ENCODE results near the gene CDC14A. TPM values are rescaled to one million over a fixed set of nuclear protein-coding genes. Genes with fewer than 3 reads are reported as not detected.

The CDC14A gene
- total RNA-seq, 1 experiment from 2014 or later: 6.6 TPM

- H3K9me3 ChIP-seq (ENCODE audit: control insufficient read depth, insufficient read depth, low read depth, low read length): no peaks in the 10 kb centered on the region
- no peaks in the 10 kb centered on the region for H3K27me3 ChIP-seq (ENCODE audit: control insufficient read depth, insufficient read depth, low read length)
- H3K4me3 ChIP-seq (ENCODE audit: low read depth in 2 of 2, low read length in 2 of 2): no peak overlapping the region
- DNase-seq (ENCODE audit: low read depth, low spot score) (no peak), ATAC-seq (no peak)
- ChIA-PET CTCF (no interaction called here), POLR2A (no interaction called here)
- no peaks in the 10 kb centered on the region for H3K36me3 ChIP-seq (ENCODE audit: control insufficient read depth, insufficient read depth, low read length)
- in situ Hi-C loops (cut with HindIII; ENCODE audit: low pct_unique_long_range_greater_than_20kb, low sequenced_read_pairs) (no loop called here), intact Hi-C loops (cut with micrococcal nuclease; ENCODE audit: unreplicated experiment) (no loop called here)
- no peaks in the 10 kb centered on the region; the same call in 1 of the 2 replicates for H3K4me1 ChIP-seq (ENCODE audit: control insufficient read depth, insufficient read depth, low read length)
- no TSS peak for BruUV-seq (replicated peaks)
- TF ChIP-seq POLR2AphosphoS5 (IDR thresholded peaks at IDR 0.05; ENCODE audit: low read depth, low read length) (no peak), REST (IDR thresholded peaks at IDR 0.05; ENCODE audit: insufficient read depth in 1 of 2, low read depth in 2 of 2, low read length in 1 of 2) (no peak), TCF7L2 (IDR thresholded peaks at IDR 0.05; ENCODE audit: low read depth, low read length) (no peak), SIN3A (IDR thresholded peaks at IDR 0.05; ENCODE audit: borderline replicate concordance, insufficient read depth, low read depth, low read length) (no peak), CTCF (IDR thresholded peaks at IDR 0.05) (no peak)
- no peak overlapping the region for H3K27ac ChIP-seq (ENCODE audit: low read length)
Measured at GRCh38 chr1:100346387-100346786, 5.9 kb upstream of the CDC14A start.

DNA sequence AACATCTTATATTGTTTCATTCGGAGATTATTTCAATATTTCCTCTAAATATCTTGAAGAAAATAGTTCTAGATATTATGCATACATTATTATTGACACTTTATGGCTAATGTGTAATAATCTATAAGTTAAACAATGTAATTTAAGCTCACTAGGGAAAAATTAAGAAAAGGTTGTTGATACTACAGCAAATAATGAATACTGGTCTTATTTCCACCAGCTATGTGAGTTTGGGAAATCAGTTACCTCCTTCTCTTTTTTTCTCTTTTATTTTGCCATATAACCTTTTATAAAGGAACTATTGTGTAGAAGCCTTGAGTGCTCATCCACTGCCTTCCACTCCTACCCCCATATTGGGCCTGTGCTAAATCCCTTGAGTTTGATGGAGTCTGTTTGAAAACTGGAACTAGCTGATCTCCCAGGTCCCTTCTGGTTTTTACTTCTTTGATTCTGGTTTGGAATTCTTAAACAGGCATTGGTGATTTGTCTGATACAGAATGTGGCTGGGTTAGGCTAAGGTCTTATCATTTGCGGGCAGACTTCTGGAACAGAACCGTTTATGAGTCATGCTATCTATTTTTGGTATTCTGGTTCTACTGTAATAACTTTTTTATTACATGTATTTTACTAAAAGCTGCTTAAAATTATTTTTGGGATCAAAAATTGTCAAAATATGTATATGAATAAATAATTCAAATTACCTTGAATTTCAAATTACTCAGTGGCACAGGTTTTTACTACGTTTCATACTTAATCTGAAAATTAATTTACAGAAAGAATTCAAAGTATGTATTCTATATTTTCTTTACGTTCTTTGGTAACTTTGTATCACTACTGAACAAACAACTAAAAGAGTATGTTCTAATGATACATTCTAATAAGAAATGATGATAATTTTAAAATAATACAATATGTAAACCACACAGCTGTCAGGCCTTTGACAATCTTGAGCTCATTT, 5.0 kb upstream of the CDC14A start:
- no peaks in the 10 kb centered on the region for H3K27me3 ChIP-seq (ENCODE audit: control insufficient read depth, insufficient read depth, low read length)
- H3K4me3 ChIP-seq (ENCODE audit: low read depth in 2 of 2, low read length in 2 of 2): no peak overlapping the region
- ATAC-seq (no peak), DNase-seq (ENCODE audit: low read depth, low spot score) (no peak)
- no peak overlapping the region for H3K27ac ChIP-seq (ENCODE audit: low read length)
- BruUV-seq (replicated peaks): no TSS peak
- ChIA-PET CTCF (interaction anchor here (0.5 kb wide), 1 partner anchor 13 kb away, joined by 6 read pairs; no protein-coding TSS in a partner anchor), POLR2A (interaction anchor here (0.6 kb wide), 1 partner anchor 101 kb away, joined by 5 read pairs; no protein-coding TSS in a partner anchor)
- no peaks in the 10 kb centered on the region for H3K36me3 ChIP-seq (ENCODE audit: control insufficient read depth, insufficient read depth, low read length)
- H3K9me3 ChIP-seq (ENCODE audit: control insufficient read depth, insufficient read depth, low read depth, low read length): no peaks in the 10 kb centered on the region
- TF ChIP-seq POLR2AphosphoS5 (IDR thresholded peaks at IDR 0.05; ENCODE audit: low read depth, low read length) (no peak), REST (IDR thresholded peaks at IDR 0.05; ENCODE audit: insufficient read depth in 1 of 2, low read depth in 2 of 2, low read length in 1 of 2) (no peak), TCF7L2 (IDR thresholded peaks at IDR 0.05; ENCODE audit: low read depth, low read length) (no peak), SIN3A (IDR thresholded peaks at IDR 0.05; ENCODE audit: borderline replicate concordance, insufficient read depth, low read depth, low read length) (no peak), CTCF (IDR thresholded peaks at IDR 0.05) (no peak)
- intact Hi-C loops (cut with micrococcal nuclease; ENCODE audit: unreplicated experiment) (no loop called here), in situ Hi-C loops (cut with HindIII; ENCODE audit: low pct_unique_long_range_greater_than_20kb, low sequenced_read_pairs) (no loop called here)
- no peaks in the 10 kb centered on the region; the same call in 1 of the 2 replicates for H3K4me1 ChIP-seq (ENCODE audit: control insufficient read depth, insufficient read depth, low read length)
